Measurements from ENCODE around the gene NAA25.

DNA sequence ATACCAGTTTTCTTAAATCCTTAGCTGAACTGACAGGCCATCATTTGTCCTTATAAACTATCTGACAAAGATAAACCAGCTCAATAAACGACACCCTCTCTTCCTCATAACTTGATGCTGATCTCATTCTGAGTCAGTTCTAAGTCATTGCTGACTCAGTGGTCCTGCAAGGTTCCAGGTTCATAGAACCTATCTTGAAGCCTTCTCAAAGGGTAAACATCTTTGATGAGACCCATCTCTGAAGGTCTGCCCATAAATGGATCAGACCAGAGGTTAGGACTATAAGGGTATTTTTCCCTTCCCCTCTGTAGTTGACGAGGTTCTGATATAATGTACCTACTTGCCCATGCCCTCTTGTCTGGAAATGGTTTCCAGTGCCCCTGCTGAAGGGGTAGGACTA is 11.9 kb downstream of the NAA25 start:
- TF ChIP-seq, protein P1, sequence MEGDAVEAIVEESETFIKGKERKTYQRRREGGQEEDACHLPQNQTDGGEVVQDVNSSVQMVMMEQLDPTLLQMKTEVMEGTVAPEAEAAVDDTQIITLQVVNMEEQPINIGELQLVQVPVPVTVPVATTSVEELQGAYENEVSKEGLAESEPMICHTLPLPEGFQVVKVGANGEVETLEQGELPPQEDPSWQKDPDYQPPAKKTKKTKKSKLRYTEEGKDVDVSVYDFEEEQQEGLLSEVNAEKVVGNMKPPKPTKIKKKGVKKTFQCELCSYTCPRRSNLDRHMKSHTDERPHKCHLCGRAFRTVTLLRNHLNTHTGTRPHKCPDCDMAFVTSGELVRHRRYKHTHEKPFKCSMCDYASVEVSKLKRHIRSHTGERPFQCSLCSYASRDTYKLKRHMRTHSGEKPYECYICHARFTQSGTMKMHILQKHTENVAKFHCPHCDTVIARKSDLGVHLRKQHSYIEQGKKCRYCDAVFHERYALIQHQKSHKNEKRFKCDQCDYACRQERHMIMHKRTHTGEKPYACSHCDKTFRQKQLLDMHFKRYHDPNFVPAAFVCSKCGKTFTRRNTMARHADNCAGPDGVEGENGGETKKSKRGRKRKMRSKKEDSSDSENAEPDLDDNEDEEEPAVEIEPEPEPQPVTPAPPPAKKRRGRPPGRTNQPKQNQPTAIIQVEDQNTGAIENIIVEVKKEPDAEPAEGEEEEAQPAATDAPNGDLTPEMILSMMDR (IDR thresholded peaks at IDR 0.05; ENCODE audit: low read depth, low read length, missing input control), result no peak
- no peak for TF ChIP-seq GABPA (IDR thresholded peaks at IDR 0.05 in 1 of 2, conservative IDR thresholded peaks at IDR 0.05 in 1 of 2)
- TF ChIP-seq, protein P2, sequence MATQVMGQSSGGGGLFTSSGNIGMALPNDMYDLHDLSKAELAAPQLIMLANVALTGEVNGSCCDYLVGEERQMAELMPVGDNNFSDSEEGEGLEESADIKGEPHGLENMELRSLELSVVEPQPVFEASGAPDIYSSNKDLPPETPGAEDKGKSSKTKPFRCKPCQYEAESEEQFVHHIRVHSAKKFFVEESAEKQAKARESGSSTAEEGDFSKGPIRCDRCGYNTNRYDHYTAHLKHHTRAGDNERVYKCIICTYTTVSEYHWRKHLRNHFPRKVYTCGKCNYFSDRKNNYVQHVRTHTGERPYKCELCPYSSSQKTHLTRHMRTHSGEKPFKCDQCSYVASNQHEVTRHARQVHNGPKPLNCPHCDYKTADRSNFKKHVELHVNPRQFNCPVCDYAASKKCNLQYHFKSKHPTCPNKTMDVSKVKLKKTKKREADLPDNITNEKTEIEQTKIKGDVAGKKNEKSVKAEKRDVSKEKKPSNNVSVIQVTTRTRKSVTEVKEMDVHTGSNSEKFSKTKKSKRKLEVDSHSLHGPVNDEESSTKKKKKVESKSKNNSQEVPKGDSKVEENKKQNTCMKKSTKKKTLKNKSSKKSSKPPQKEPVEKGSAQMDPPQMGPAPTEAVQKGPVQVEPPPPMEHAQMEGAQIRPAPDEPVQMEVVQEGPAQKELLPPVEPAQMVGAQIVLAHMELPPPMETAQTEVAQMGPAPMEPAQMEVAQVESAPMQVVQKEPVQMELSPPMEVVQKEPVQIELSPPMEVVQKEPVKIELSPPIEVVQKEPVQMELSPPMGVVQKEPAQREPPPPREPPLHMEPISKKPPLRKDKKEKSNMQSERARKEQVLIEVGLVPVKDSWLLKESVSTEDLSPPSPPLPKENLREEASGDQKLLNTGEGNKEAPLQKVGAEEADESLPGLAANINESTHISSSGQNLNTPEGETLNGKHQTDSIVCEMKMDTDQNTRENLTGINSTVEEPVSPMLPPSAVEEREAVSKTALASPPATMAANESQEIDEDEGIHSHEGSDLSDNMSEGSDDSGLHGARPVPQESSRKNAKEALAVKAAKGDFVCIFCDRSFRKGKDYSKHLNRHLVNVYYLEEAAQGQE (IDR thresholded peaks at IDR 0.05), result no peak
- no peak for TF ChIP-seq RXRA (IDR thresholded peaks at IDR 0.05)
- TF ChIP-seq, protein P3, sequence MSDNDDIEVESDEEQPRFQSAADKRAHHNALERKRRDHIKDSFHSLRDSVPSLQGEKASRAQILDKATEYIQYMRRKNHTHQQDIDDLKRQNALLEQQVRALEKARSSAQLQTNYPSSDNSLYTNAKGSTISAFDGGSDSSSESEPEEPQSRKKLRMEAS (IDR thresholded peaks at IDR 0.05), result no peak
- TF ChIP-seq RAD21 (IDR thresholded peaks at IDR 0.05), result no peak
- TF ChIP-seq JUND (IDR thresholded peaks at IDR 0.05), result no peak
- TF ChIP-seq FOXA1 (IDR thresholded peaks at IDR 0.05), result no peak

Measured in liver (tissue), 3 donors.